Measurements from ENCODE around the gene THSD7B.

- no peak for TF ChIP-seq RARB (CRISPR knock-in tag; IDR thresholded peaks at IDR 0.05)
- TF ChIP-seq ZFP3 (CRISPR knock-in tag; IDR thresholded peaks at IDR 0.05) = no peak
- no peak for TF ChIP-seq TCF4 (CRISPR knock-in tag; IDR thresholded peaks at IDR 0.05; ENCODE audit: borderline replicate concordance)
- TF ChIP-seq CREB5 (CRISPR knock-in tag; IDR thresholded peaks at IDR 0.05; ENCODE audit: low read depth) = no peak
- no peak for TF ChIP-seq POU6F1 (CRISPR knock-in tag; IDR thresholded peaks at IDR 0.05; ENCODE audit: borderline replicate concordance, low read depth)
- TF ChIP-seq SNAI2 (CRISPR knock-in tag; IDR thresholded peaks at IDR 0.05) = no peak
- TF ChIP-seq PATZ1 (CRISPR knock-in tag; IDR thresholded peaks at IDR 0.05; ENCODE audit: borderline replicate concordance) = no peak
- TF ChIP-seq TOX (CRISPR knock-in tag; IDR thresholded peaks at IDR 0.05; ENCODE audit: borderline replicate concordance) = no peak
- no peak for TF ChIP-seq PPARA (CRISPR knock-in tag; IDR thresholded peaks at IDR 0.05; ENCODE audit: borderline replicate concordance)
These were observed 271.3 kb downstream of the THSD7B start for GRCh38 chr2:137036619-137037018.

Data from SK-N-SH treated with all-trans-retinoic acid at 6 μM for 48 hours (cell line).